Transverse colon (tissue), 3 donors: ENCODE results near the gene SART1.

Source experiments
- POLR2A ChIP-seq: fragments of 450-650 bp; IDR thresholded peaks from one replicate; pipeline ENCODE4 v1.6.1; 2016; ENCODE audit warnings: antibody characterized with exemption, mild to moderate bottlenecking, moderate library complexity
- TF ChIP-seq, protein P1 (sequence below), 5 experiments: fragments of 200-600 bp in 3 of 5; fragments of 450-650 bp in 2 of 5; sonication (generic) in 3 of 5; IDR thresholded peaks; 1 replicate in 2 of 5; 2 replicates in 3 of 5; pipeline ENCODE4 v1.5.1; 2016 to 2017; ENCODE audit warnings: antibody characterized with exemption in 5 of 5, inconsistent platforms in 3 of 5, mild to moderate bottlenecking in 2 of 5, moderate library complexity in 1 of 5

DNA sequence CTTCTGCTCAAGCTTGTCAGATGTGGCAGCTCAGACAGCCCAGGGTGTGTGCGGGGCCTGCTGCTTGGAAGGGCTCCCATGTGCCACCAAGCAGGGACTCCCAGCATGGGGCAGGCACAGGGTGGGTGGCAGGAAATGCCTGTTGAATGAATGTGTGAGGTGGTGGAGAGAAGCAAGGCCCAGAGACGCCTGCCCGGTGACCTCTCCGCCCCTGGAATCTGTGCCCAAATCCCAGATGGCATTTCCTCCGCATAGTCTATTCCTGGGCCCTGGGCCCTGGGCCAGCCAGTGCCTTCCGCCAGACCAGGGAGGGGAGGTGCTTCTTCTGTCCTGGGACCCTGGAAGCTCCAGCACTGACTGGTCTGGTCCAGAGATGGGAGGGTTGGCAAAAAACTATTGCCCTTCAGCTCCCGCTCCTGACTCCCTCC, 53.9 kb downstream of the SART1 start:
- TF ChIP-seq, protein P1, sequence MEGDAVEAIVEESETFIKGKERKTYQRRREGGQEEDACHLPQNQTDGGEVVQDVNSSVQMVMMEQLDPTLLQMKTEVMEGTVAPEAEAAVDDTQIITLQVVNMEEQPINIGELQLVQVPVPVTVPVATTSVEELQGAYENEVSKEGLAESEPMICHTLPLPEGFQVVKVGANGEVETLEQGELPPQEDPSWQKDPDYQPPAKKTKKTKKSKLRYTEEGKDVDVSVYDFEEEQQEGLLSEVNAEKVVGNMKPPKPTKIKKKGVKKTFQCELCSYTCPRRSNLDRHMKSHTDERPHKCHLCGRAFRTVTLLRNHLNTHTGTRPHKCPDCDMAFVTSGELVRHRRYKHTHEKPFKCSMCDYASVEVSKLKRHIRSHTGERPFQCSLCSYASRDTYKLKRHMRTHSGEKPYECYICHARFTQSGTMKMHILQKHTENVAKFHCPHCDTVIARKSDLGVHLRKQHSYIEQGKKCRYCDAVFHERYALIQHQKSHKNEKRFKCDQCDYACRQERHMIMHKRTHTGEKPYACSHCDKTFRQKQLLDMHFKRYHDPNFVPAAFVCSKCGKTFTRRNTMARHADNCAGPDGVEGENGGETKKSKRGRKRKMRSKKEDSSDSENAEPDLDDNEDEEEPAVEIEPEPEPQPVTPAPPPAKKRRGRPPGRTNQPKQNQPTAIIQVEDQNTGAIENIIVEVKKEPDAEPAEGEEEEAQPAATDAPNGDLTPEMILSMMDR (IDR thresholded peaks at IDR 0.05): no peak
- TF ChIP-seq POLR2A: no peak
